ENCODE results near the gene LCN15. TPM values are rescaled to one million over a fixed set of nuclear protein-coding genes. Genes with fewer than 3 reads are reported as not detected.
"Not testable (repeated sequence)": the region's sequence is repeated elsewhere in the genome, so short reads cannot be mapped to it uniquely, and the experiment has no call there.

LCN15 gene
- total and polyA plus RNA-seq, 2 of the 13 experiments (the other 11 are each of a cell fraction or from before 2014, with no cell fraction given) = 1.3 to 53.7 TPM

GRCh38 chr9:136756134-136756438 is 8.2 kb downstream of the LCN15 start:
- Histone ChIP-seq H3K79me2 (ENCODE audit: insufficient read depth, low read length) (no peaks in the 10 kb centered on the region), H3K4me3 (replicated peaks in 1 of 3; ENCODE audit: insufficient read depth in 1 of 3, low read depth in 2 of 3, low read length in 3 of 3) (no peak overlapping the region), H3K4me1 (ENCODE audit: insufficient read depth, low read length) (peaks cover 20% of the 10 kb centered on the region), H3K9me3 (ENCODE audit: low read length) (peaks cover 14% of the 10 kb centered on the region), H3K27ac (ENCODE audit: extremely low read length, insufficient read depth, low read length) (no peak overlapping the region), H2AFZ (ENCODE audit: low read length) (no peak overlapping the region), H3K9ac (ENCODE audit: insufficient read depth, low read depth, low read length) (no peak overlapping the region), H4K20me1 (ENCODE audit: insufficient read depth, low read length) (no peaks in the 10 kb centered on the region), H3K36me3 (replicated peaks in 1 of 2; ENCODE audit: control insufficient read depth in 1 of 2, insufficient read depth in 2 of 2, low read length in 2 of 2) (no peaks in the 10 kb centered on the region), H3K4me2 (ENCODE audit: low read depth, low read length) (no peak overlapping the region), H3K27me3 (ENCODE audit: control insufficient read depth in 1 of 2, insufficient read depth in 2 of 2, low read length in 2 of 2) (peaks cover 8 to 43% of the 10 kb centered on the region in 2 experiments; a peak in 4 of 5 replicates)
- DNase-seq (ENCODE audit: low spot score) (no peak), ATAC-seq (no peak), FAIRE-seq (no peak)
- ChIA-PET CTCF (ENCODE audit: low intra/inter-chr PET ratio, low total read pairs) (no interaction called here), POLR2A (no interaction called here)
- in situ Hi-C loops (cut with HindIII; ENCODE audit: extremely low pct_ligation_motif_present, low pct_unique_long_range_greater_than_20kb) = no loop called here
- intact Hi-C loops (cut with micrococcal nuclease; ENCODE audit: unreplicated experiment) = no loop called here
- TF ChIP-seq ZKSCAN1 (IDR thresholded peaks at IDR 0.05; ENCODE audit: low read length) (peak; percentile 62; the same call in 1 of the 2 replicates), ZNF143 (CRISPR knock-in tag; IDR thresholded peaks at IDR 0.05) (no peak), ZC3H13 (CRISPR knock-in tag; IDR thresholded peaks at IDR 0.05) (no peak)
- 81% methylated on average over 4 of the region's 4 CpGs for whole genome bisulfite sequencing (ENCODE audit: low lambda C conversion rate)
- BruUV-seq (replicated peaks) = no TSS peak

GRCh38 chr9:136755302-136756133 is 8.8 kb downstream of the LCN15 start:
- FAIRE-seq = not testable (repeated sequence)

More at GRCh38 chr9:136755302-136756133, 8.8 kb downstream of the LCN15 start:
- H3K4me3 ChIP-seq (replicated peaks in 1 of 3; ENCODE audit: insufficient read depth in 1 of 3, low read depth in 2 of 3, low read length in 3 of 3); intact Hi-C loops (cut with micrococcal nuclease; ENCODE audit: unreplicated experiment); H2AFZ ChIP-seq (ENCODE audit: low read length); BruUV-seq (replicated peaks); H3K36me3 ChIP-seq (replicated peaks in 1 of 2; ENCODE audit: control insufficient read depth in 1 of 2, insufficient read depth in 2 of 2, low read length in 2 of 2); DNase-seq (ENCODE audit: low spot score); in situ Hi-C loops (cut with HindIII; ENCODE audit: extremely low pct_ligation_motif_present, low pct_unique_long_range_greater_than_20kb); ATAC-seq; H4K20me1 ChIP-seq (ENCODE audit: insufficient read depth, low read length); POLR2A ChIA-PET; CTCF ChIA-PET (ENCODE audit: low intra/inter-chr PET ratio, low total read pairs); H3K9ac ChIP-seq (ENCODE audit: insufficient read depth, low read depth, low read length); H3K27ac ChIP-seq (ENCODE audit: extremely low read length, insufficient read depth, low read length); H3K79me2 ChIP-seq (ENCODE audit: insufficient read depth, low read length); TF ChIP-seq NONO (IDR thresholded peaks at IDR 0.05): not testable (repeated sequence)
- TF ChIP-seq CHD4 (IDR thresholded peaks at IDR 0.05; ENCODE audit: borderline replicate concordance, low read length) = 0 out of 2 replicates have a peak, but pooled peaks have one; percentile 40
- peak; percentile 58; the same call in 1 of the 2 replicates for TF ChIP-seq ZKSCAN1 (IDR thresholded peaks at IDR 0.05; ENCODE audit: low read length)
- TF ChIP-seq KDM1A (CRISPR knock-in tag; IDR thresholded peaks at IDR 0.05) = peak; percentile 52; the same call in 1 of the 2 replicates
- peak; percentile 98 for TF ChIP-seq ZMYM3 (CRISPR knock-in tag; IDR thresholded peaks at IDR 0.05)
- peak; percentile 39; the same call in 1 of the 2 replicates for TF ChIP-seq NONO (CRISPR knock-in tag; conservative IDR thresholded peaks at IDR 0.05)
- peak; percentile 88 for TF ChIP-seq ZMYM2 (CRISPR knock-in tag; IDR thresholded peaks at IDR 0.05)
- peak; percentile 46 for TF ChIP-seq ZNF687 (CRISPR knock-in tag; IDR thresholded peaks at IDR 0.05)
- H3K9me3 ChIP-seq (ENCODE audit: low read length) = peaks cover 15% of the 10 kb centered on the region
- peaks cover 8 to 43% of the 10 kb centered on the region in 2 experiments; a peak in 4 of 5 replicates for H3K27me3 ChIP-seq (ENCODE audit: control insufficient read depth in 1 of 2, insufficient read depth in 2 of 2, low read length in 2 of 2)
- WGBS (ENCODE audit: low lambda C conversion rate) = 63% methylated on average over 20 of the region's 22 CpGs
- H3K4me2 ChIP-seq (ENCODE audit: low read depth, low read length) = 0 out of 2 replicates have a peak overlapping the region, but pooled peaks have one; percentile 30
- peaks cover 15% of the 10 kb centered on the region; the same call in 1 of the 2 replicates for H3K4me1 ChIP-seq (ENCODE audit: insufficient read depth, low read length)
